ENCODE measurements around the gene PLEKHA8. TPM values are rescaled to one million over a fixed set of nuclear protein-coding genes. Genes with fewer than 3 reads are reported as not detected.

Gene PLEKHA8
- total and polyA plus RNA-seq, 3 experiments from 2014 or later, result 3.7 to 10.0 (median 9.0) TPM

DNA sequence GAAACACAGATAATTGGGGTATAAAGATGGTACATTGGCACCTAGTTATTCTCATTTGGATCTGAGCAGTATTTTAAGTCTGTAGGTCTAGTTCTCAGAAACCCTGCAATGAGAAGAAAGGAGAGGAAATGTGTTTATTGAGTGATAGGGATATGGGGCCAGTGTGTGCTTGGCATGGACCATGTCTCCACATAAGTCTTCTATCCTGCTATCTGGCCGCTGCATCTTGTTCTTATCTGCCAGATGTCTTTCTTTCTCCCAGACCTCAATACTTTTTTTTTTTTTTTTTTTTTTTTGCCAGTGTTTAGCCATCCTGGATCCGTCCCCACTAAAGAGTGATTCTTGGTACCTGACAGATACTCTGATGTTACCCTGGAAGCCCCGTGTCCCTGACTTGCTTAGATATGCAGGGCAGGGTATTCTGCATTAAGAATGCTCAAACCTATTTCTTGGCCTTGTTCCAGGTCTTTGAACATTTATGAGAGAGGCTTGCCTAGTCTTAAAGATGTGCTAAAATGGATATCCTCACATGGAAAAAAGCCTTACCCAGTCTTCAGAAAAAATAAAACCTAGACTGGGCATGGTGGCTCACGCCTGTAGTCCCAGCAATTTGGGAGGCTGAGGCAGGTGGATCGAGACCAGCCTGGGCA, 116.6 kb downstream of the PLEKHA8 start:
- no peaks in the 10 kb centered on the region for H3K36me3 ChIP-seq (ENCODE audit: insufficient read depth, low read length)
- POLR2A ChIA-PET, result no interaction called here
- no peaks in the 10 kb centered on the region for H3K36me3 Mint-ChIP-seq
- H3K9me3 Mint-ChIP-seq, result no peaks in the 10 kb centered on the region
- H3K27me3 ChIP-seq (ENCODE audit: insufficient read depth, low read length, poor library complexity, severe bottlenecking), result no peaks in the 10 kb centered on the region
- H3K4me1 Mint-ChIP-seq, result peaks cover 0 to 13% (median 5%) of the 10 kb centered on the region in 3 donors
- CTCF ChIA-PET, result no interaction called here
- no peak overlapping the region for H3K4me3 Mint-ChIP-seq
- no peak overlapping the region for H3K27ac ChIP-seq (ENCODE audit: low read depth, low read length)
- DNase-seq, result no peak
- peaks cover 26% of the 10 kb centered on the region for H3K4me1 ChIP-seq (ENCODE audit: insufficient read depth, low read length)
- H3K9me3 ChIP-seq (ENCODE audit: low read length), result no peaks in the 10 kb centered on the region
- no peak overlapping the region for H3K27ac Mint-ChIP-seq
- no peaks in the 10 kb centered on the region for H3K27me3 Mint-ChIP-seq
- H3K4me3 ChIP-seq (ENCODE audit: low read length), result no peak overlapping the region

DNA sequence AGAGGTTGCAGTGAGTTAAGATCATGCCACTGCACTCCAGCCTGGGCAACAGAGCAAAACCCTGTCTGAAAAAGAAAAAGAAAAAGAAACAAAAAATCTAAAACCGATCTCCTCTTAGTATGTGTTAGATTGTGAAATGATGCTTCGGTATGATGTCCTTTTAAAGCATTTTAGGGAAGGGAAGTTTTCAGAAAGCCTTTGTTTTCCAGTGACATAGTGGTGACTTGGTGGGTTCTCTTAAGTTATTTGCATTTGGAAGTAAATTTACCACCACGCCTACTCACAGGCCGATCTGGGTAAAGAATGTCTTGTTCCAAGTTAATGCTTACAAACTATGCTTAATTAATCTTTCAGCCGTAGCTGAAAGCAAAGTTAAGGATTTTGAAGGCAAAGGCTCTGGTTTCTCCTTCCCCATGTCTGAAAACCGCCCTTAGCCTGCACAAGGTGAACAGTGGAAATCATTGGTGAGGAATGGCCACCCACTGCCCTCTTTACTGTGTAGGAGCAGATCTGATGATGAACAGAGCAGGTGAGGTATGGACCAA, 117.3 kb downstream of the PLEKHA8 start:
- H3K4me3 Mint-ChIP-seq, result no peak overlapping the region
- no peaks in the 10 kb centered on the region for H3K27me3 Mint-ChIP-seq
- Histone ChIP-seq H3K4me3 (ENCODE audit: low read length) (no peak overlapping the region), H3K36me3 (ENCODE audit: insufficient read depth, low read length) (no peaks in the 10 kb centered on the region), H3K4me1 (ENCODE audit: insufficient read depth, low read length) (peaks cover 26% of the 10 kb centered on the region), H3K27ac (ENCODE audit: low read depth, low read length) (no peak overlapping the region), H3K9me3 (ENCODE audit: low read length) (no peaks in the 10 kb centered on the region), H3K27me3 (ENCODE audit: insufficient read depth, low read length, poor library complexity, severe bottlenecking) (no peaks in the 10 kb centered on the region)
- H3K4me1 Mint-ChIP-seq, result peaks cover 0 to 12% (median 5%) of the 10 kb centered on the region in 3 donors
- ChIA-PET CTCF (no interaction called here), POLR2A (no interaction called here)
- DNase-seq, result no peak
- no peak overlapping the region for H3K27ac Mint-ChIP-seq
- no peaks in the 10 kb centered on the region for H3K9me3 Mint-ChIP-seq
- peaks cover 0 to 3% (median 2%) of the 10 kb centered on the region in 3 donors for H3K36me3 Mint-ChIP-seq

DNA sequence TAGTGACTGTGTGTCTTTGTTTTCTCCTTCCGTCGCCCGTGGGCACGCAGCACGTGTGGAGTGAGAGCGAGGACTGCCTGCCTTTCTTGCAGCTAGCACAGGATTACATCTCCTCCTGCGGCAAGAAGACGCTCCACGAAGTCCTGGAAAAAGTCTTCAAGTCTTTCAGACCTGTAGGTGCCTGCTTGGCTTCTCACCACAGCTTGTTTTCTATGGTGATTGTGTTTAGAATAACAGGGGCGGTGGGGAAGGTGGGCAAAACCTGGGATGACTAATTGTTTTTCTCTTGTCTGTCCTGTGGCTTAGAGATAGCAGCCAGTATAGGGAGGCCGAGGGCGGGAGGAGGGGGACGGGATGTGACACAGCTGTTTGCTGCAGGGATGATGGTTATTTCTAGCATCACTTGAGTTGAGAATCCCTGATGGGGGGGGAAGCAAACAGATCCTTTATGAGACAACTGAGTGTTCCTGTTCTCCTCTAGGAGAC, 118.0 kb downstream of the PLEKHA8 start:
- no peak overlapping the region for H3K4me3 Mint-ChIP-seq
- CTCF ChIA-PET, result no interaction called here
- peaks cover 26% of the 10 kb centered on the region for H3K4me1 ChIP-seq (ENCODE audit: insufficient read depth, low read length)
- H3K36me3 Mint-ChIP-seq, result peaks cover 0 to 6% (median 2%) of the 10 kb centered on the region in 3 donors
- H3K27ac ChIP-seq (ENCODE audit: low read depth, low read length), result no peak overlapping the region
- H3K9me3 ChIP-seq (ENCODE audit: low read length), result no peaks in the 10 kb centered on the region
- no peaks in the 10 kb centered on the region for H3K27me3 Mint-ChIP-seq
- H3K4me1 Mint-ChIP-seq, result peaks cover 0 to 11% (median 3%) of the 10 kb centered on the region in 3 donors
- H3K36me3 ChIP-seq (ENCODE audit: insufficient read depth, low read length), result no peaks in the 10 kb centered on the region
- POLR2A ChIA-PET, result no interaction called here
- no peak overlapping the region for H3K4me3 ChIP-seq (ENCODE audit: low read length)
- H3K9me3 Mint-ChIP-seq, result no peaks in the 10 kb centered on the region
- no peaks in the 10 kb centered on the region for H3K27me3 ChIP-seq (ENCODE audit: insufficient read depth, low read length, poor library complexity, severe bottlenecking)
- no peak overlapping the region for H3K27ac Mint-ChIP-seq
- DNase-seq, result no peak

DNA sequence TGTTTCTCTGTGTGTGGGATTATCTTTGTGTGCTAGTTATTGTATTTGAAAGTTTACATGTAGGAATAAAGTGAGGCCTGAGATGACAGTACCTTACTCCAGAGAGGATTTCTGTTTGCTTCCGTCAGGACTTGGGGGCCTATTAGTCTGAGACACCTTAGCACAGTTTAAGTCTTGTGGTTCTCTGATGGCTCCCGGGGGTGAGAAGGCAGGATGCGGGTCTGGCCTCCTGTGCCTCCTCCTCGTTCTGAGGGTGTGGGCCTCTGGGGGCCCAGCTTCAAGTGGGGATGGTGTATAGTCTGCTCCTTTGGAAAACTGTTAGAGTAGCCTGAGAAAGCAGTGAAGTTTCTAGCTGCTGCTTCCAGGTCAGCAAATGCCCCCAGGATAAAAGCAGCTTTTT, 119.0 kb downstream of the PLEKHA8 start:
- Histone ChIP-seq H3K9me3 (ENCODE audit: low read length) (no peaks in the 10 kb centered on the region), H3K27ac (ENCODE audit: low read depth, low read length) (no peak overlapping the region), H3K27me3 (ENCODE audit: insufficient read depth, low read length, poor library complexity, severe bottlenecking) (no peaks in the 10 kb centered on the region), H3K4me1 (ENCODE audit: insufficient read depth, low read length) (peaks cover 26% of the 10 kb centered on the region), H3K36me3 (ENCODE audit: insufficient read depth, low read length) (no peaks in the 10 kb centered on the region), H3K4me3 (ENCODE audit: low read length) (no peak overlapping the region)
- H3K27me3 Mint-ChIP-seq, result no peaks in the 10 kb centered on the region
- POLR2A ChIA-PET, result no interaction called here
- H3K9me3 Mint-ChIP-seq, result no peaks in the 10 kb centered on the region
- H3K4me3 Mint-ChIP-seq, result no peak overlapping the region
- peaks cover 0 to 13% (median 2%) of the 10 kb centered on the region in 3 donors for H3K36me3 Mint-ChIP-seq
- CTCF ChIA-PET, result no interaction called here
- H3K4me1 Mint-ChIP-seq, result peaks cover 0 to 11% (median 3%) of the 10 kb centered on the region in 3 donors
- no peak for DNase-seq
- H3K27ac Mint-ChIP-seq, result no peak overlapping the region

DNA sequence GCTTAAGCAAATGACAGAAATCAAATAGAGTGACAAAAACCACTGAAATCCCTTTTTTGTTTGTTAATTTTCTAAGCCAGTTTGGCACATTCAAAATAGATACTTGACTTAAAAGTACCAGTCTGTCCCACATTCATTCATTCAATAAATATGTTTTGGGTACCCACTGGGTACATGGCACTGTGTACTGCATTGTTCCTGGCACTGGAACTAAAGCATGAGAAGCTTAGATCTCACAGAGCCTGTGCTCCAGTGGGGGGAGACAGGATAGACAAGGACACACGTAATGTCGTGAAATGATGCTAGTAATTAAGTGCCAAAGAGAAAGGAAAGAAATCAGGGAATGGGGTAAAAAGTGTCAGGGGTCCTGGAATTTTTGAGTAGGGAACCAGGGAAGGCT, 119.6 kb downstream of the PLEKHA8 start:
- no peak overlapping the region for H3K4me3 Mint-ChIP-seq

DNA sequence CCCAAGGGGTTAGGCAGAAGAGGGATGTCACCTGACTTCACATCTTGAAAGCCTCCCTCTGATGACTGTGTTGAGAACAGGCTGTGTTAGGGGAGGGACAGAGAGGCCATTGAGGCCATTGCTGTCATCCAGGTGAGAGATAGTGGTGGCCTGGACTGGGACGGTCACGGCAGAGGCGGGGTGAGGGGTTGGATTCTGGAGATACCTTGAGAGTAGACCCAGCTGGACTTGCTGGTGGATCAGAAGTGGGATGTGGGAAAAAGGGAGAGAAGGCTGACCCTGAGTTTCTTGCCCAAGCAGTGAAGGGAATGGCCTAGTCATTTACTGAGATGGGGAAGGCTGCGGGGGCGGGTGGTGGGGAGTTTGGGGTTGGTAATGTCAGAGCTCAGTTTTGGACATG, 120.2 kb downstream of the PLEKHA8 start:
- Mint-ChIP-seq H3K9me3 (no peaks in the 10 kb centered on the region), H3K36me3 (peaks cover 0 to 23% (median 6%) of the 10 kb centered on the region in 3 donors), H3K27me3 (no peaks in the 10 kb centered on the region), H3K4me1 (peaks cover 0 to 8% (median 3%) of the 10 kb centered on the region in 3 donors), H3K4me3 (no peak overlapping the region), H3K27ac (peak overlapping the region in 2 of 8 donors; percentile 67 to 74)
- Histone ChIP-seq H3K27ac (ENCODE audit: low read depth, low read length) (no peak overlapping the region), H3K27me3 (ENCODE audit: insufficient read depth, low read length, poor library complexity, severe bottlenecking) (no peaks in the 10 kb centered on the region), H3K9me3 (ENCODE audit: low read length) (no peaks in the 10 kb centered on the region), H3K4me3 (ENCODE audit: low read length) (no peak overlapping the region), H3K36me3 (ENCODE audit: insufficient read depth, low read length) (no peaks in the 10 kb centered on the region), H3K4me1 (ENCODE audit: insufficient read depth, low read length) (peaks cover 26% of the 10 kb centered on the region)
- ChIA-PET POLR2A (interaction anchor here (1.0 to 1.1 kb wide), 2 partner anchors 13 to 14 kb away, joined by 3 read pairs; no protein-coding TSS in a partner anchor), CTCF (interaction anchor here (0.9 to 1.0 kb wide), 2 partner anchors 16 to 18 kb away, joined by 3 read pairs; no protein-coding TSS in a partner anchor)
- DNase-seq, result no peak

More for the DNA sequence above, 119.6 kb downstream of the PLEKHA8 start:
- DNase-seq, result no peak
- H3K27ac Mint-ChIP-seq, result no peak overlapping the region
- no peaks in the 10 kb centered on the region for H3K9me3 Mint-ChIP-seq
- H3K27me3 Mint-ChIP-seq, result no peaks in the 10 kb centered on the region
- POLR2A ChIA-PET, result no interaction called here
- no peak overlapping the region for H3K4me3 ChIP-seq (ENCODE audit: low read length)
- H3K36me3 ChIP-seq (ENCODE audit: insufficient read depth, low read length), result no peaks in the 10 kb centered on the region
- H3K27ac ChIP-seq (ENCODE audit: low read depth, low read length), result no peak overlapping the region
- peaks cover 0 to 18% (median 2%) of the 10 kb centered on the region in 3 donors for H3K36me3 Mint-ChIP-seq
- no peaks in the 10 kb centered on the region for H3K27me3 ChIP-seq (ENCODE audit: insufficient read depth, low read length, poor library complexity, severe bottlenecking)
- H3K4me1 Mint-ChIP-seq, result peaks cover 0 to 11% (median 3%) of the 10 kb centered on the region in 3 donors
- peaks cover 26% of the 10 kb centered on the region for H3K4me1 ChIP-seq (ENCODE audit: insufficient read depth, low read length)
- H3K9me3 ChIP-seq (ENCODE audit: low read length), result no peaks in the 10 kb centered on the region
- CTCF ChIA-PET, result no interaction called here

DNA sequence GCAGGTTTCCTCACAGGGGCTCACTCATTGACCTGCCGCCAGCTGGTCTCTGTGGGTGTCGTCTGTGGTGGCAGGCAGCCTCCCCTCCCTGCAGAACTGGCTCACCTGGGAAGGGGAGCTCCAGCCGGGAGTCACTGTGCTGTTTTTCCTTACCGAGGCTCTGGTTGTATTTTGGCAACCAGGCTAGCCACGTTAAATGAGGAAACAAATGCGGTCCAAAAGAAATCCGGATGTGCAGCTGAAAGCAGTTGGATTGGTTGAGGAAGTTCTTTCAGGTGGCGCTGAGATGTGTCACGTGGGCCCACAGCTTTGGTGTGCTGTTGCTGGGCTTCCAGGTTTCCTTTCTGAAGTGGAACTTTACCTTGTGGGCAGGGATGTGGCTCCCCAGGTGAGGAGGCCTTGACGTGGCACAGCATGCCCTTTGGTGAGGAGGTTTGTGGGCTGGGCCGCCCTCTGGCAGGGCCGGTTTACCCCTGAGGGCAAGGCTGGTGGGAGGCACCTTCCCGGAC, 120.8 kb downstream of the PLEKHA8 start:
- Histone ChIP-seq H3K27ac (ENCODE audit: low read depth, low read length) (no peak overlapping the region), H3K9me3 (ENCODE audit: low read length) (no peaks in the 10 kb centered on the region), H3K4me1 (ENCODE audit: insufficient read depth, low read length) (peaks cover 26% of the 10 kb centered on the region), H3K36me3 (ENCODE audit: insufficient read depth, low read length) (no peaks in the 10 kb centered on the region), H3K27me3 (ENCODE audit: insufficient read depth, low read length, poor library complexity, severe bottlenecking) (no peaks in the 10 kb centered on the region), H3K4me3 (ENCODE audit: low read length) (peak overlapping the region; percentile 42)
- Mint-ChIP-seq H3K9me3 (no peaks in the 10 kb centered on the region), H3K27me3 (no peaks in the 10 kb centered on the region), H3K4me3 (peak overlapping the region in 3 of 7 donors; percentile 50 to 60 (median 54)), H3K36me3 (peaks cover 0 to 23% (median 6%) of the 10 kb centered on the region in 3 donors), H3K4me1 (peaks cover 0 to 8% (median 3%) of the 10 kb centered on the region in 3 donors), H3K27ac (peak overlapping the region in 4 of 8 donors; percentile 68 to 78 (median 74))
- ChIA-PET POLR2A (interaction anchor here (1.0 to 1.1 kb wide), 2 partner anchors 13 kb away, joined by 3 read pairs; no protein-coding TSS in a partner anchor), CTCF (interaction anchor here (0.8 to 1.0 kb wide), 3 partner anchors 17 to 45 kb away, joined by 3 read pairs; no protein-coding TSS in a partner anchor)
- DNase-seq, result peak in 2 of 5 donors; percentile 41 to 67

All from CD8-positive, alpha-beta memory T cell (primary cell).